Measurements from ENCODE around the gene VEGFA. TPM values are rescaled to one million over a fixed set of nuclear protein-coding genes. Genes with fewer than 3 reads are reported as not detected.

The VEGFA gene
- polyA plus RNA-seq, 4 donors, result 100 to 162 (median 126) TPM

DNA sequence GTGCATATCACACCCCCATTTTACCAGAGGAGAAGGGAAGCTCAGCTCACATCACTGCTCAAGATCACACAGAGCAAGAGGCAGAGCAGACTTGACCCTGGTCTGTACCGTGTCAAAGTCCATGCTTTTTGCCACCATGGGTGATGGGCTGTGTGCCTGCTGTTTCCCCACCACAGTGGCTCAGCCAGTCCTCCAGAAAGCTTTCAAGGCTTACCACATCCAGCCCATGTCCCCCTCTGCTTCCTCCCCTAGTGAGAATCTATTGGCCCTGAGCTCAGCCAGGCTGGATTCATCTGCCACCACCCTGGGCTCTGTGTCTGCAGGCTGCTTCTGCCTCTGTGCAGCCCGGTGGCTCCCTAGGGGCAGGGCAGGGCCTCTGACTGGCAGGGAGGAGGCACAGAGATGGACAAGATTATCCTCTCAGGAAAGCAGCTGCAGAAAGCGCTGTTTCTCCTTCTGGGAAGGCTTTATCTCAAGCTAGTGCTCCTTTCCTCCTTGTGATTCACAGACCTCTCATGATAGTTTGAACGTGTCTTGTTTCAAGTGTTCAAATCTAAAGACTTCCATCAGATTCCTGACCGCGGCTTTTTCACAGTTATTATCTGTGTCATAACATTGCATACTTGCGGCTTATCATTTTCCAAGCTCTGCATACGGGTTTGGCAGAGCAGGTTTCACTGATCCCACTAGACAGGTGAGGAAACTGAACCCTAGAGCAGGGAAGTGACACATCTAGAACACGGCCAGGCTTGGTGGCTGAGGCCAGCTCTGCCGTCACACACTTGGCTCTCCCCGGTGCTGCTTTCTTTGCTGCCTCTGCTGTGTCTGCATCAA is 37.4 kb downstream of the VEGFA start:
- Histone ChIP-seq H3K9me3 (ENCODE audit: control insufficient read depth in 2 of 2, insufficient read depth in 1 of 2, low read depth in 1 of 2, low read length in 1 of 2) (no peaks in the 10 kb centered on the region), H3K36me3 (ENCODE audit: control insufficient read depth in 3 of 3, insufficient read depth in 2 of 3, low read depth in 1 of 3, low read length in 3 of 3) (no peaks in the 10 kb centered on the region), H3K27ac (ENCODE audit: low read depth in 1 of 3, low read length in 2 of 3) (peak overlapping the region; percentile 82 to 96 (median 94)), H3K27me3 (ENCODE audit: control insufficient read depth in 3 of 3, insufficient read depth in 3 of 3, low read length in 3 of 3) (no peaks in the 10 kb centered on the region), H3K4me3 (ENCODE audit: low read depth in 1 of 3, low read length in 3 of 3) (no peak overlapping the region), H3K4me1 (ENCODE audit: control insufficient read depth in 3 of 3, insufficient read depth in 2 of 3, low read depth in 1 of 3, low read length in 2 of 3) (peaks cover 7 to 93% (median 17%) of the 10 kb centered on the region in 3 donors)
- DNase-seq (peak; percentile 74 to 79), FAIRE-seq (no peak)
- WGBS, 3 donors, result 17 to 47% (median 32%) methylated on average over 11 of the region's 11 CpGs

GRCh38 chr6:43808412-43808811 is 38.4 kb downstream of the VEGFA start:
- 92 to 93% (median 93%) methylated on average over 7 of the region's 7 CpGs for WGBS, 3 donors
- Histone ChIP-seq H3K4me3 (ENCODE audit: low read depth in 1 of 3, low read length in 3 of 3) (no peak overlapping the region), H3K4me1 (ENCODE audit: control insufficient read depth in 3 of 3, insufficient read depth in 2 of 3, low read depth in 1 of 3, low read length in 2 of 3) (peaks cover 8 to 90% (median 18%) of the 10 kb centered on the region in 3 donors), H3K36me3 (ENCODE audit: control insufficient read depth in 3 of 3, insufficient read depth in 2 of 3, low read depth in 1 of 3, low read length in 3 of 3) (no peaks in the 10 kb centered on the region), H3K27ac (ENCODE audit: low read depth in 1 of 3, low read length in 2 of 3) (peak overlapping the region in 2 of 3 donors; percentile 94 to 96), H3K27me3 (ENCODE audit: control insufficient read depth in 3 of 3, insufficient read depth in 3 of 3, low read length in 3 of 3) (no peaks in the 10 kb centered on the region), H3K9me3 (ENCODE audit: control insufficient read depth in 2 of 2, insufficient read depth in 1 of 2, low read depth in 1 of 2, low read length in 1 of 2) (no peaks in the 10 kb centered on the region)
- FAIRE-seq (no peak), DNase-seq (no peak)

DNA sequence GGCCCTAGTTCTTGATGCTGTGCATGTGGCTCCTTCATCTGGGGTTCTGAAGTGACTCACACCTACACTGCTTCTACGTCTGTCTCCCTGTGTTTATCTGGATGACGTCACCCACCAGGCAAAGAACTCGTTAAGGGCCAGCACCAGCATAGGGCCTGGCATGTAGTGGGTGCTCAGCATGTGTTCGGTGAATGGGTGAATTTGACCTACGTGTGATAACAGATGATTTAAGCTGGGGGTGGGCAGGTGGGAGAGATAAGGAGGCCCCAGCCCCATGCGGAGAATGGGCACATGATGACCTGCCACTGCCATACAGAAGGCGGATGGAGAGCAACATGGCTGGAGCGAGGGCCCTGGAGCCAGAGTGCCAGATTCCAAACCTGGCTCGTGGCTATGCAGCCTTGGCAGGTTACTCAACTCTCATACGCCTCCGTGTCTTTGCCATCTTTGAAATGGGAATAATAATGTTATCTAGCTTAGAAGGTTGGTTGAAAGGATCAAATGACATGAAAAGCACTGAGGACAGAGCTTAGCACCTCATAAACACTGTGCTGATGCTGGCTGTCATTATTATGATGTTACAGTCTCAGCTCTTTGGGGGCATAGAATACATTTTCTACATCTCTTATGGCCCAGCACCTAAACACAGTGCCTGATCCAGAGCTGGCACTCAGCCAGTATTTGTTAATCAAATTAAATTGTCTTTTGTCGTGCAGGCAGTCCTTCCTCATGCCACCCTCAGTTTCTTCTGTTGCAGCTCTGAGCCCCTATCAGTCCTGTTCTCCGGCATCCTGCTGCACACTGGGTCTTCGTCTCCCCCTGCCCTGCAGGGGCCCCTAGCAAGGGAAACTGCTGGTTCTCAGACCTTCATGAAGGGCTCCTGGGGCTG is 39.6 kb downstream of the VEGFA start:
- FAIRE-seq (no peak), DNase-seq (peak; percentile 69 to 86)
- Histone ChIP-seq H3K36me3 (ENCODE audit: control insufficient read depth in 3 of 3, insufficient read depth in 2 of 3, low read depth in 1 of 3, low read length in 3 of 3) (no peaks in the 10 kb centered on the region), H3K27ac (ENCODE audit: low read depth in 1 of 3, low read length in 2 of 3) (peak overlapping the region; percentile 5 to 74 (median 28)), H3K4me3 (ENCODE audit: low read depth in 1 of 3, low read length in 3 of 3) (no peak overlapping the region), H3K4me1 (ENCODE audit: control insufficient read depth in 3 of 3, insufficient read depth in 2 of 3, low read depth in 1 of 3, low read length in 2 of 3) (peaks cover 13 to 90% (median 21%) of the 10 kb centered on the region in 3 donors), H3K27me3 (ENCODE audit: control insufficient read depth in 3 of 3, insufficient read depth in 3 of 3, low read length in 3 of 3) (no peaks in the 10 kb centered on the region), H3K9me3 (ENCODE audit: control insufficient read depth in 2 of 2, insufficient read depth in 1 of 2, low read depth in 1 of 2, low read length in 1 of 2) (no peaks in the 10 kb centered on the region)
- 44 to 71% (median 56%) methylated on average over 14 of the region's 14 CpGs for WGBS, 3 donors

GRCh38 chr6:43810965-43811732 is 41.1 kb downstream of the VEGFA start:
- WGBS, 3 donors, result 50 to 81% (median 66%) methylated on average over 6 of the region's 6 CpGs
- H3K4me3 ChIP-seq (ENCODE audit: low read depth in 1 of 3, low read length in 3 of 3), result no peak overlapping the region
- H3K36me3 ChIP-seq (ENCODE audit: control insufficient read depth in 3 of 3, insufficient read depth in 2 of 3, low read depth in 1 of 3, low read length in 3 of 3), result no peaks in the 10 kb centered on the region
- DNase-seq (peak; percentile 93), FAIRE-seq (no peak)
- no peaks in the 10 kb centered on the region for H3K27me3 ChIP-seq (ENCODE audit: control insufficient read depth in 3 of 3, insufficient read depth in 3 of 3, low read length in 3 of 3)
- H3K27ac ChIP-seq (ENCODE audit: low read depth in 1 of 3, low read length in 2 of 3), result peak overlapping the region in 2 of 3 donors; percentile 74 to 75
- no peaks in the 10 kb centered on the region for H3K9me3 ChIP-seq (ENCODE audit: control insufficient read depth in 2 of 2, insufficient read depth in 1 of 2, low read depth in 1 of 2, low read length in 1 of 2)
- peaks cover 6 to 89% (median 24%) of the 10 kb centered on the region in 3 donors for H3K4me1 ChIP-seq (ENCODE audit: control insufficient read depth in 3 of 3, insufficient read depth in 2 of 3, low read depth in 1 of 3, low read length in 2 of 3)

DNA sequence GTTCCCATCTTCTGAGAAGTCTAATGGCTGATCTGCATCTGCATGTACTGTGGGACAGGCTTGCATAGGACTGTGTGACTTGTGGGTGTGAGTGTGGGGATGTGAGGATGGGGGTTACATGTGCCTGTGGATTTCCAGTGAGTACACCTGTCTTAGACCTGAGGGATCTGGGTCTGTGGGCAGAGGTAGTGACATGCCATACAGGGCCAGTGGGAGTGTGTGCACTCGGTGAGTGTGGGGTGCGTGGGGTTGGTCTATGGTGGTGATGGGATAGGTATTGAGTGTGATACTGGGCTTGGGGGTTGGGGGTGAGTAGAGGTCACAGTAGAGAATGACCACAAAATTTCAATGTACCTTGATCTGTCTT is 41.7 kb downstream of the VEGFA start:
- Histone ChIP-seq H3K4me3 (ENCODE audit: low read depth in 1 of 3, low read length in 3 of 3) (no peak overlapping the region), H3K9me3 (ENCODE audit: control insufficient read depth in 2 of 2, insufficient read depth in 1 of 2, low read depth in 1 of 2, low read length in 1 of 2) (no peaks in the 10 kb centered on the region), H3K27ac (ENCODE audit: low read depth in 1 of 3, low read length in 2 of 3) (peak overlapping the region; percentile 27 to 75 (median 74)), H3K36me3 (ENCODE audit: control insufficient read depth in 3 of 3, insufficient read depth in 2 of 3, low read depth in 1 of 3, low read length in 3 of 3) (no peaks in the 10 kb centered on the region), H3K27me3 (ENCODE audit: control insufficient read depth in 3 of 3, insufficient read depth in 3 of 3, low read length in 3 of 3) (no peaks in the 10 kb centered on the region), H3K4me1 (ENCODE audit: control insufficient read depth in 3 of 3, insufficient read depth in 2 of 3, low read depth in 1 of 3, low read length in 2 of 3) (peaks cover 6 to 89% (median 23%) of the 10 kb centered on the region in 3 donors)
- FAIRE-seq, result no peak
- DNase-seq, result no peak
- 79 to 94% (median 89%) methylated on average over 2 of the region's 2 CpGs for WGBS, 3 donors

GRCh38 chr6:43812850-43813578 is 43.0 kb downstream of the VEGFA start:
- Histone ChIP-seq H3K27me3 (ENCODE audit: control insufficient read depth in 3 of 3, insufficient read depth in 3 of 3, low read length in 3 of 3) (no peaks in the 10 kb centered on the region), H3K4me3 (ENCODE audit: low read depth in 1 of 3, low read length in 3 of 3) (no peak overlapping the region), H3K36me3 (ENCODE audit: control insufficient read depth in 3 of 3, insufficient read depth in 2 of 3, low read depth in 1 of 3, low read length in 3 of 3) (no peaks in the 10 kb centered on the region), H3K27ac (ENCODE audit: low read depth in 1 of 3, low read length in 2 of 3) (peak overlapping the region; percentile 84 to 97 (median 90)), H3K4me1 (ENCODE audit: control insufficient read depth in 3 of 3, insufficient read depth in 2 of 3, low read depth in 1 of 3, low read length in 2 of 3) (peaks cover 6 to 89% (median 21%) of the 10 kb centered on the region in 3 donors), H3K9me3 (ENCODE audit: control insufficient read depth in 2 of 2, insufficient read depth in 1 of 2, low read depth in 1 of 2, low read length in 1 of 2) (no peaks in the 10 kb centered on the region)
- WGBS, 3 donors, result 30 to 44% (median 32%) methylated on average over 8 of the region's 8 CpGs
- FAIRE-seq (no peak), DNase-seq (peak; percentile 94 to 98)

DNA sequence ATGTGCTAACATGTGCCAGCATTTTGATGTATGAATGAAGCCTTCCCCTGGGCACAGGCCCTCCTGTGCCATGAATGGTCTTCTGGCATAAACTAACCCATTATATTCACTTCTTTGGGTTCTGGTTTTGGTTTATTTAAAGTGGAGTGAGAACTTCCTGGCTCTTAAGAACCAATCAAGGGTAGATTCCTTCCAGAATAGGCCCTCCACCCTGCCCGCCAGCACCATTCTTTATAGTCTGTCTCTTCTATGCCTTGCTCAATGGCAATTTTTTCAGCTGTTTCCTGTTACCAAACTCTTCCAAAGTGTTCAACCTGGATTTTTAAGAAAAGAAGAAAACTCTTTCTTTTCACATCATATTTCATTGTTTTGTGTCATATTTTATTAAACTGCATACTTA is 44.1 kb downstream of the VEGFA start:
- Histone ChIP-seq H3K27ac (ENCODE audit: low read depth in 1 of 3, low read length in 2 of 3) (peak overlapping the region; percentile 75 to 97 (median 90)), H3K9me3 (ENCODE audit: control insufficient read depth in 2 of 2, insufficient read depth in 1 of 2, low read depth in 1 of 2, low read length in 1 of 2) (no peaks in the 10 kb centered on the region), H3K4me3 (ENCODE audit: low read depth in 1 of 3, low read length in 3 of 3) (no peak overlapping the region), H3K27me3 (ENCODE audit: control insufficient read depth in 3 of 3, insufficient read depth in 3 of 3, low read length in 3 of 3) (no peaks in the 10 kb centered on the region), H3K36me3 (ENCODE audit: control insufficient read depth in 3 of 3, insufficient read depth in 2 of 3, low read depth in 1 of 3, low read length in 3 of 3) (no peaks in the 10 kb centered on the region), H3K4me1 (ENCODE audit: control insufficient read depth in 3 of 3, insufficient read depth in 2 of 3, low read depth in 1 of 3, low read length in 2 of 3) (peaks cover 6 to 86% (median 20%) of the 10 kb centered on the region in 3 donors)
- FAIRE-seq, result no peak
- WGBS, 3 donors, result 78 to 96% (median 92%) methylated on average over 1 of the region's 1 CpG
- DNase-seq, result no peak

Measured in small intestine (tissue), 7 donors.